Keratinocyte (primary cell): ENCODE data around the gene MYO9A. TPM values are rescaled to one million over a fixed set of nuclear protein-coding genes. Genes with fewer than 3 reads are reported as not detected.
"Not testable (repeated sequence)": the region's sequence is repeated elsewhere in the genome, so short reads cannot be mapped to it uniquely, and the experiment has no call there.

Source experiments
- DNase-seq: peaks from one replicate; pipeline ENCODE4 v3.0.0-alpha.2; 2011; ENCODE audit warnings: low read depth, missing footprints, low spot score
- FAIRE-seq: peaks from 2 replicates; lab custom pipeline; 2011; peaks lifted over from hg19 to GRCh38; lab: Jason Lieb, UNC
- H2AFZ ChIP-seq: 2 replicates; pipeline ENCODE4 v1.6.0; 2012; ENCODE audit warnings: low read length, control low read depth, inconsistent platforms; ENCODE audit not compliant: control insufficient read depth
- H3K27ac ChIP-seq: 2 replicates; pipeline ENCODE4 v1.5.1; 2011; ENCODE audit warnings: low read length; ENCODE audit not compliant: control insufficient read depth, insufficient read depth
- H3K27me3 ChIP-seq: 3 replicates; pipeline ENCODE4 v1.6.0; 2011; ENCODE audit warnings: low read length; ENCODE audit not compliant: control insufficient read depth, insufficient read depth; ENCODE audit errors: extremely low read depth
- H3K36me3 ChIP-seq, 2 experiments: 2 replicates in 1 of 2; 3 replicates in 1 of 2; pipeline ENCODE4 v1.5.1; 2011; ENCODE audit warnings: low read length in 2 of 2, mild to moderate bottlenecking in 1 of 2; ENCODE audit not compliant: control insufficient read depth in 2 of 2, insufficient read depth in 2 of 2; ENCODE audit errors: extremely low read depth in 1 of 2
- H3K4me1 ChIP-seq: 3 replicates; pipeline ENCODE4 v1.5.1; 2011; ENCODE audit warnings: low read length; ENCODE audit not compliant: control insufficient read depth, insufficient read depth; ENCODE audit errors: extremely low read depth
- H3K4me2 ChIP-seq: 3 replicates; pipeline ENCODE4 v1.6.0; 2011; ENCODE audit warnings: low read depth, low read length; ENCODE audit not compliant: control insufficient read depth, insufficient read depth; ENCODE audit errors: extremely low read depth
- H3K4me3 ChIP-seq, 3 experiments: fragments of 200-600 bp in 1 of 3; sonication (generic) in 1 of 3; 2 replicates in 2 of 3; 3 replicates in 1 of 3; pipeline ENCODE4 v1.5.1; 2011 to 2016; ENCODE audit warnings: low read length in 3 of 3, mild to moderate bottlenecking in 3 of 3, control low read depth in 2 of 3, inconsistent platforms in 1 of 3, low read depth in 1 of 3, mixed read lengths in 1 of 3, mixed run types in 1 of 3, moderate library complexity in 1 of 3; ENCODE audit not compliant: control insufficient read depth in 2 of 3, insufficient read depth in 2 of 3; ENCODE audit errors: extremely low read depth in 1 of 3
- H3K79me2 ChIP-seq: 2 replicates; pipeline ENCODE4 v1.6.0; 2012; ENCODE audit warnings: low read length; ENCODE audit not compliant: control insufficient read depth, insufficient read depth
- H3K9ac ChIP-seq: 3 replicates; pipeline ENCODE4 v1.6.0; 2011; ENCODE audit warnings: low read length; ENCODE audit not compliant: control insufficient read depth, insufficient read depth; ENCODE audit errors: extremely low read depth
- H3K9me1 ChIP-seq: 3 replicates; pipeline ENCODE4 v1.6.0; 2011; ENCODE audit warnings: low read length; ENCODE audit not compliant: control insufficient read depth, insufficient read depth; ENCODE audit errors: extremely low read depth
- H3K9me3 ChIP-seq: 2 replicates; pipeline ENCODE4 v1.5.1; 2012; ENCODE audit warnings: low read depth, low read length; ENCODE audit not compliant: control insufficient read depth
- H4K20me1 ChIP-seq: 3 replicates; pipeline ENCODE4 v1.6.0; 2011; ENCODE audit warnings: low read length; ENCODE audit not compliant: control insufficient read depth, insufficient read depth; ENCODE audit errors: extremely low read depth
- CTCF ChIP-seq, 3 experiments: IDR thresholded peaks in 1 of 3; conservative IDR thresholded peaks in 1 of 3; optimal IDR thresholded peaks in 1 of 3; 2 replicates in 2 of 3; 3 replicates in 1 of 3; pipeline versions ENCODE3 to v1.5.1; 2011; ENCODE audit warnings: low read length in 3 of 3, mild to moderate bottlenecking in 3 of 3, moderate library complexity in 2 of 3, control low read depth in 1 of 3, inconsistent platforms in 1 of 3; ENCODE audit not compliant: insufficient read depth in 2 of 3; ENCODE audit errors: extremely low read depth in 1 of 3
- EZH2 ChIP-seq: IDR thresholded peaks from one replicate; pipeline ENCODE4 v1.6.1; 2012; ENCODE audit warnings: inconsistent platforms, mild to moderate bottlenecking, low read length, moderate library complexity
- dilution Hi-C: fragments of 300-500 bp; cut with MboI; formaldehyde crosslinking; loops from one replicate; pipeline ENCODE4 v1.7.0; 2020; ENCODE audit warnings: low sequenced_read_pairs; ENCODE audit not compliant: extremely low pct_ligation_motif_present
- polyA plus RNA-seq, 5 experiments: library from polyadenylated mRNA; depleted of rRNA in 3 of 5; stranded (reverse) in 3 of 5; stranded (forward) in 1 of 5; unstranded in 1 of 5; fragments of >200 nt; gene quantifications; 1 replicate in 1 of 5; 2 replicates in 3 of 5; 3 replicates in 1 of 5; pipeline versions ENCODE4 v1.2.1 to v1.2.3, GENCODE V29; 2011 to 2012; ENCODE audit warnings: missing spikeins in 2 of 5, low read depth in 1 of 5, low replicate concordance in 1 of 5

The MYO9A gene
- polyA plus RNA-seq, 1 donor (not counting 4 experiments of a cell fraction or from before 2014, with no cell fraction given): 10.6 TPM

- H3K36me3 ChIP-seq: no peaks in the 10 kb centered on the region
- H3K4me2 ChIP-seq: no peak overlapping the region
- H3K4me1 ChIP-seq: no peaks in the 10 kb centered on the region
- no peak for TF ChIP-seq EZH2
- TF ChIP-seq CTCF (optimal IDR thresholded peaks at IDR 0.05 in 1 of 3, IDR thresholded peaks at IDR 0.05 in 1 of 3, conservative IDR thresholded peaks at IDR 0.05 in 1 of 3; ENCODE audit: extremely low read depth in 1 of 3, insufficient read depth in 2 of 3, low read length in 3 of 3): no peak
- no peaks in the 10 kb centered on the region for H3K9me3 ChIP-seq
- no peaks in the 10 kb centered on the region for H3K9me1 ChIP-seq
- DNase-seq (no peak), FAIRE-seq (no peak)
- H3K79me2 ChIP-seq: no peaks in the 10 kb centered on the region
- H2AFZ ChIP-seq: no peak overlapping the region
- dilution Hi-C loops: no loop called here
- no peaks in the 10 kb centered on the region for H3K27me3 ChIP-seq
- no peaks in the 10 kb centered on the region for H4K20me1 ChIP-seq
- H3K27ac ChIP-seq: no peak overlapping the region
- H3K4me3 ChIP-seq: no peak overlapping the region
- no peak overlapping the region for H3K9ac ChIP-seq
Measured at GRCh38 chr15:71874245-71874644, 243.7 kb downstream of the MYO9A start.

GRCh38 chr15:71858232-71858631, 259.7 kb downstream of the MYO9A start:
- H3K79me2 ChIP-seq, H3K9me1 ChIP-seq, H3K27me3 ChIP-seq, H3K9ac ChIP-seq, H3K4me2 ChIP-seq, DNase-seq, H3K27ac ChIP-seq, FAIRE-seq, H3K9me3 ChIP-seq, H2AFZ ChIP-seq, H3K4me3 ChIP-seq, H3K36me3 ChIP-seq, H3K4me1 ChIP-seq, dilution Hi-C loops, H4K20me1 ChIP-seq: not testable (repeated sequence)

- no peaks in the 10 kb centered on the region for H3K9me3 ChIP-seq
- no peaks in the 10 kb centered on the region for H3K27me3 ChIP-seq
- no peak for DNase-seq
- H3K4me3 ChIP-seq: no peak overlapping the region
- no peak overlapping the region for H3K27ac ChIP-seq
- no peaks in the 10 kb centered on the region for H3K9me1 ChIP-seq
- no peak overlapping the region for H3K4me2 ChIP-seq
- no peaks in the 10 kb centered on the region for H3K4me1 ChIP-seq
- H3K9ac ChIP-seq: no peak overlapping the region
- FAIRE-seq: no peak
- no peak for TF ChIP-seq CTCF (optimal IDR thresholded peaks at IDR 0.05 in 1 of 3, IDR thresholded peaks at IDR 0.05 in 1 of 3, conservative IDR thresholded peaks at IDR 0.05 in 1 of 3; ENCODE audit: extremely low read depth in 1 of 3, insufficient read depth in 2 of 3, low read length in 3 of 3)
- no peak for TF ChIP-seq EZH2
- no peaks in the 10 kb centered on the region for H4K20me1 ChIP-seq
- H3K79me2 ChIP-seq: no peaks in the 10 kb centered on the region
- no peak overlapping the region for H2AFZ ChIP-seq
- dilution Hi-C loops: no loop called here
- peaks cover 0 to 10% of the 10 kb centered on the region in 2 experiments for H3K36me3 ChIP-seq
Measured at GRCh38 chr15:71853543-71853942, 264.4 kb downstream of the MYO9A start.
